ENCODE measurements around the gene MAP3K20. TPM values are rescaled to one million over a fixed set of nuclear protein-coding genes. Genes with fewer than 3 reads are reported as not detected.
A peak's percentile ranks its signal among the peaks of the same experiment; 100 is the strongest.
"Not testable (repeated sequence)": the region's sequence is repeated elsewhere in the genome, so short reads cannot be mapped to it uniquely, and the experiment has no call there.

The MAP3K20 gene
- total and polyA plus RNA-seq, 10 of the 15 experiments (the other 5 are each of a cell fraction or from before 2014, with no cell fraction given) = 0.04 to 5.6 (median 2.3) TPM

DNA sequence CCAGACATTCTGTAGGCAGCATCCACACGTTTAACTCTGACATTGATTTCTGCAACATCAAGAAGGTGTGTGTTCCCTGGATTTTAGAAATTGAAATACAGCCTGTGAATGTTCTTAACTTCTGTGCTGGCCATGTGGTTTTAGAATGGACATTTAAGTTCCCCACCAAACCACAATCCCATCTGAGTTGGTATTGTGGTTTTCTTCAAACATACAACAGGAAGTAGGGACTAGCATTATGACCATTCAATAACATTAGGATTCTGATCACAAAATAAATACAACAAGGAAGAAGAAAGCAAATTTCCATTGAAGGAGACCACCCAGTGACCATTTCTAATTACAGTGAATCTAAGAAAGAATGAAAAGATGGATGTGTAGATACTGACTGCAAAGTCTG, 51.2 kb downstream of the MAP3K20 start:
- in situ Hi-C loops (cut with MboI) = no loop called here
- ChIA-PET RAD21 (ENCODE audit: unreplicated experiment) (no interaction called here), CTCF (no interaction called here), SMC1A (ENCODE audit: uncharacterized antibody, unreplicated experiment) (no interaction called here), POLR2A (no interaction called here)
- Histone ChIP-seq H4K20me1 (ENCODE audit: control insufficient read depth, insufficient read depth) (no peaks in the 10 kb centered on the region), H3K79me2 (ENCODE audit: control insufficient read depth, insufficient read depth, low read length) (peaks cover 2% of the 10 kb centered on the region), H3K36me3 (ENCODE audit: control insufficient read depth in 2 of 2, insufficient read depth in 2 of 2, low read length in 1 of 2) (no peaks in the 10 kb centered on the region), H3K27me3 (replicated peaks in 1 of 2; ENCODE audit: control insufficient read depth in 2 of 2, insufficient read depth in 2 of 2, low read length in 1 of 2) (no peaks in the 10 kb centered on the region), H3K9me3 (replicated peaks; ENCODE audit: control insufficient read depth, insufficient read depth, low read length) (no peaks in the 10 kb centered on the region), H2AFZ (ENCODE audit: control insufficient read depth, low read depth, low read length) (no peak overlapping the region), H3K9ac (ENCODE audit: control insufficient read depth, insufficient read depth, low read length) (no peak overlapping the region), H3K4me1 (ENCODE audit: control insufficient read depth, insufficient read depth, low read length) (peaks cover 18% of the 10 kb centered on the region), H3K4me2 (ENCODE audit: control insufficient read depth, insufficient read depth) (no peak overlapping the region), H3K27ac (ENCODE audit: control insufficient read depth, insufficient read depth) (no peak overlapping the region), H3K4me3 (no peak overlapping the region)
- DNase-seq (ENCODE audit: low read depth, low spot score) (no peak), ATAC-seq (no peak), FAIRE-seq (no peak)
- TF ChIP-seq NFYA (IDR thresholded peaks at IDR 0.05; ENCODE audit: borderline replicate concordance, low read depth, low read length) = no peak
- peak; percentile 89 for TF ChIP-seq RUNX3 (IDR thresholded peaks at IDR 0.05; ENCODE audit: low read length)
- intact Hi-C loops (cut with micrococcal nuclease; ENCODE audit: unreplicated experiment) = no loop called here
- 100% methylated on average over 1 of the region's 1 CpG for WGBS (ENCODE audit: insufficient coverage, insufficient replicate concordance, low lambda C conversion rate, missing lambda C conversion rate)
- BruUV-seq (replicated peaks) = no TSS peak

GRCh38 chr2:173128132-173128531, 52.5 kb downstream of the MAP3K20 start:
- in situ Hi-C loops (cut with MboI); H3K79me2 ChIP-seq (ENCODE audit: control insufficient read depth, insufficient read depth, low read length); intact Hi-C loops (cut with micrococcal nuclease; ENCODE audit: unreplicated experiment); H3K36me3 ChIP-seq (ENCODE audit: control insufficient read depth in 2 of 2, insufficient read depth in 2 of 2, low read length in 1 of 2); BruUV-seq (replicated peaks); DNase-seq (ENCODE audit: low read depth, low spot score); RAD21 ChIA-PET (ENCODE audit: unreplicated experiment); H2AFZ ChIP-seq (ENCODE audit: control insufficient read depth, low read depth, low read length); H3K27ac ChIP-seq (ENCODE audit: control insufficient read depth, insufficient read depth); ATAC-seq; H3K27me3 ChIP-seq (replicated peaks in 1 of 2; ENCODE audit: control insufficient read depth in 2 of 2, insufficient read depth in 2 of 2, low read length in 1 of 2); H3K4me3 ChIP-seq; SMC1A ChIA-PET (ENCODE audit: uncharacterized antibody, unreplicated experiment); FAIRE-seq; H4K20me1 ChIP-seq (ENCODE audit: control insufficient read depth, insufficient read depth); H3K9ac ChIP-seq (ENCODE audit: control insufficient read depth, insufficient read depth, low read length); POLR2A ChIA-PET; H3K4me2 ChIP-seq (ENCODE audit: control insufficient read depth, insufficient read depth); H3K9me3 ChIP-seq (replicated peaks; ENCODE audit: control insufficient read depth, insufficient read depth, low read length): not testable (repeated sequence)
- H3K4me1 ChIP-seq (ENCODE audit: control insufficient read depth, insufficient read depth, low read length) = peaks cover 17% of the 10 kb centered on the region
- WGBS (ENCODE audit: insufficient coverage, insufficient replicate concordance, low lambda C conversion rate, missing lambda C conversion rate) = 86% methylated on average over 5 of the region's 5 CpGs
- CTCF ChIA-PET = interaction anchor here (0.8 kb wide), 1 partner anchor 335 kb away, joined by 3 read pairs; no protein-coding TSS in a partner anchor
